ENCODE measurements around the gene MYLK.
A peak's percentile ranks its signal among the peaks of the same experiment; 100 is the strongest.

MYLK gene

DNA sequence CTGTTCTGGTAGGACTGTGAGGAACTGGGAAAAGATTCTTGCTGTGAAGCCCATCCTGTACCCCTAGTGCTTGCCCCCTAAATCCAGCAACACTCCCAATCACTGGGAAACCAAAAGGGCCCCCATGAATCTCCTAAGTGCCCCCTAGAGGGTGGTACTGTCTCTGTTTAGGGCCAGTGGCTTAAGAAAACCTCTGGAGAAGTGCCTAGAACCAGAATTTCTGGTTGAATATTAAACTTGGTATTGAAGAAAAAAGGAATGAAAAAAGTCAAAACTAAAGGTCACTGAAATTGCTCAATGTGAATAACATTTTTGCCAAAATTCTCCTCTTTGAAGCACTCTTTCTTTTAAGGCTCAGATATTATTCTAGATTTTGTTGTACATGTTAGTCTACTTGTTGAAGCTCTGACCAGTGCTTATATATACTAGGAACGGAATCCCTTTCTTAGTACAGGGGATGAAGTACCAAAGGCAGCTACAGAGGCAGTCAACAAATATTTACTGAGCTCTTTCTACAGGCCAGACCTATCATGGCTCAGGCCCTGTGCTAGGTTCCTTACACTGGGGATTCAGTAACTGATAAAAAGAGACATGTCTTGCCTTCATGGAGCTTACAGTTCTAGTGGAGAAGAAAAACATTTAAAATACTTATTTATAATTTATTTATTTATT, 138.8 kb downstream of the MYLK start:
- no peak for TF ChIP-seq EZH2 (IDR thresholded peaks at IDR 0.05; ENCODE audit: borderline replicate concordance, low read length)
- TF ChIP-seq, protein P1, sequence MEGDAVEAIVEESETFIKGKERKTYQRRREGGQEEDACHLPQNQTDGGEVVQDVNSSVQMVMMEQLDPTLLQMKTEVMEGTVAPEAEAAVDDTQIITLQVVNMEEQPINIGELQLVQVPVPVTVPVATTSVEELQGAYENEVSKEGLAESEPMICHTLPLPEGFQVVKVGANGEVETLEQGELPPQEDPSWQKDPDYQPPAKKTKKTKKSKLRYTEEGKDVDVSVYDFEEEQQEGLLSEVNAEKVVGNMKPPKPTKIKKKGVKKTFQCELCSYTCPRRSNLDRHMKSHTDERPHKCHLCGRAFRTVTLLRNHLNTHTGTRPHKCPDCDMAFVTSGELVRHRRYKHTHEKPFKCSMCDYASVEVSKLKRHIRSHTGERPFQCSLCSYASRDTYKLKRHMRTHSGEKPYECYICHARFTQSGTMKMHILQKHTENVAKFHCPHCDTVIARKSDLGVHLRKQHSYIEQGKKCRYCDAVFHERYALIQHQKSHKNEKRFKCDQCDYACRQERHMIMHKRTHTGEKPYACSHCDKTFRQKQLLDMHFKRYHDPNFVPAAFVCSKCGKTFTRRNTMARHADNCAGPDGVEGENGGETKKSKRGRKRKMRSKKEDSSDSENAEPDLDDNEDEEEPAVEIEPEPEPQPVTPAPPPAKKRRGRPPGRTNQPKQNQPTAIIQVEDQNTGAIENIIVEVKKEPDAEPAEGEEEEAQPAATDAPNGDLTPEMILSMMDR (IDR thresholded peaks at IDR 0.05; ENCODE audit: low read length) = peak; percentile 28
- no peaks in the 10 kb centered on the region for H3K36me3 ChIP-seq (ENCODE audit: insufficient read depth, low read length)

DNA sequence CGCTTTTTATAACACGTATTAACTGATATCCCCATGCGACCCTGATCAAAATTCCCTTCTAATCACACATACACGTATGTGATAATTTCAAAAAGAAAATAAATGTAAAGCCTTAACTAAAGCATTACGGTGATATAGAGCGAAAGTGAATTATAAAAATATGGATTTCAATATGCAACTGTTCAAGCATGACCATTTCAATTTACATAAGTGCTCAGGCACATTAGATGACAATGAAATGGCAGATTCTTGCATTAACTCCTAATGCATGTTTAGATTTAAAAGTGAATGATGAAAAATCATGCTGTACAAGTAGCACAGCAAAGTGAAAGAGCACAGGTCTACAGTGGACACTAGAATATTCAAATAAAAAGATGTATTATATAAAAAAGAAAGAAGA, 140.1 kb downstream of the MYLK start:
- no peaks in the 10 kb centered on the region for H3K4me1 ChIP-seq (ENCODE audit: insufficient read depth, low read length, severe bottlenecking)

More for the DNA sequence above, 138.8 kb downstream of the MYLK start:
- no peaks in the 10 kb centered on the region for H3K27me3 ChIP-seq (ENCODE audit: insufficient read depth, low read length)
- H3K79me2 ChIP-seq (ENCODE audit: insufficient read depth, low read length) = no peaks in the 10 kb centered on the region
- H3K9me2 ChIP-seq (ENCODE audit: low read depth, low read length) = no peaks in the 10 kb centered on the region
- no peaks in the 10 kb centered on the region for H3K4me1 ChIP-seq (ENCODE audit: insufficient read depth, low read length, severe bottlenecking)
- H2AFZ ChIP-seq (ENCODE audit: low read length) = no peak overlapping the region
- H3K9ac ChIP-seq (ENCODE audit: low read length) = no peak overlapping the region
- H3K9me3 ChIP-seq (ENCODE audit: low read length) = no peaks in the 10 kb centered on the region
- no peak overlapping the region for H3K4me3 ChIP-seq (ENCODE audit: low read depth, low read length, poor library complexity, severe bottlenecking)
- no peak overlapping the region for H3K27ac ChIP-seq (ENCODE audit: low read depth, low read length, poor library complexity, severe bottlenecking)
- no peak overlapping the region for H3K4me2 ChIP-seq (ENCODE audit: low read length)
- no peaks in the 10 kb centered on the region for H4K20me1 ChIP-seq (ENCODE audit: insufficient read depth, low read length)
- no peaks in the 10 kb centered on the region for H3F3A ChIP-seq (ENCODE audit: insufficient read depth, low read length)

DNA sequence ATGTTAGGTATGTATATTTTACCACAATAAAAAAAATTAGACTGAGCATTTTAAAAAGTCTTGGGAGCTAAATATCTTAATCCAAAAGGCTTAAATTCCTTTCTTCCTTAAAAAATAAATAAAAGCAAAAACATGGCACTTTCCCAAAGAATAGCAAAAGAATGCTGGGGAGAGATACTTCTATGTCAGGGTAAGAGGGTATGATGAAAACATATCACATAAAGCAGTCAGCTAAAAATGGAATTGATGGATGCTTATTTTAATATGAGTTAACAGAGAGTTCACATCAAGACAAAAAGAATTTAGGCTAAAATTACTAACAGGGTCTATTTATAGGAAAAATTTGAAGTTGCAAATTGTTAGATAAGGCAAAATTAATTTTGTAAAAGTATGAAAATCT, 141.0 kb downstream of the MYLK start:
- Histone ChIP-seq H3K9me3 (ENCODE audit: low read length) (no peaks in the 10 kb centered on the region), H3F3A (ENCODE audit: insufficient read depth, low read length) (no peaks in the 10 kb centered on the region), H3K36me3 (ENCODE audit: insufficient read depth, low read length) (no peaks in the 10 kb centered on the region), H3K4me3 (ENCODE audit: low read depth, low read length, poor library complexity, severe bottlenecking) (no peak overlapping the region), H3K27ac (ENCODE audit: low read depth, low read length, poor library complexity, severe bottlenecking) (no peak overlapping the region), H2AFZ (ENCODE audit: low read length) (no peak overlapping the region), H3K79me2 (ENCODE audit: insufficient read depth, low read length) (no peaks in the 10 kb centered on the region), H4K20me1 (ENCODE audit: insufficient read depth, low read length) (no peaks in the 10 kb centered on the region), H3K9ac (ENCODE audit: low read length) (no peak overlapping the region), H3K27me3 (ENCODE audit: insufficient read depth, low read length) (peaks cover 5% of the 10 kb centered on the region; the same call in 1 of the 2 replicates), H3K4me1 (ENCODE audit: insufficient read depth, low read length, severe bottlenecking) (no peaks in the 10 kb centered on the region), H3K9me2 (ENCODE audit: low read depth, low read length) (no peaks in the 10 kb centered on the region), H3K4me2 (ENCODE audit: low read length) (no peak overlapping the region)
- no peak for TF ChIP-seq EZH2 (IDR thresholded peaks at IDR 0.05; ENCODE audit: borderline replicate concordance, low read length)
- TF ChIP-seq, protein P1 (IDR thresholded peaks at IDR 0.05; ENCODE audit: low read length) = no peak

More for the DNA sequence above, 140.1 kb downstream of the MYLK start:
- H3K36me3 ChIP-seq (ENCODE audit: insufficient read depth, low read length) = no peaks in the 10 kb centered on the region
- no peaks in the 10 kb centered on the region for H4K20me1 ChIP-seq (ENCODE audit: insufficient read depth, low read length)
- no peak overlapping the region for H2AFZ ChIP-seq (ENCODE audit: low read length)
- no peak overlapping the region for H3K4me2 ChIP-seq (ENCODE audit: low read length)
- no peaks in the 10 kb centered on the region for H3K79me2 ChIP-seq (ENCODE audit: insufficient read depth, low read length)
- no peak overlapping the region for H3K9ac ChIP-seq (ENCODE audit: low read length)
- no peak overlapping the region for H3K27ac ChIP-seq (ENCODE audit: low read depth, low read length, poor library complexity, severe bottlenecking)
- no peak for TF ChIP-seq EZH2 (IDR thresholded peaks at IDR 0.05; ENCODE audit: borderline replicate concordance, low read length)
- TF ChIP-seq, protein P1 (IDR thresholded peaks at IDR 0.05; ENCODE audit: low read length) = no peak
- H3K27me3 ChIP-seq (ENCODE audit: insufficient read depth, low read length) = no peaks in the 10 kb centered on the region
- no peaks in the 10 kb centered on the region for H3F3A ChIP-seq (ENCODE audit: insufficient read depth, low read length)
- H3K4me3 ChIP-seq (ENCODE audit: low read depth, low read length, poor library complexity, severe bottlenecking) = no peak overlapping the region
- no peaks in the 10 kb centered on the region for H3K9me2 ChIP-seq (ENCODE audit: low read depth, low read length)
- H3K9me3 ChIP-seq (ENCODE audit: low read length) = no peaks in the 10 kb centered on the region

Measured in OCI-LY1 (cell line).